ENCODE data around the gene NTHL1. TPM values are rescaled to one million over a fixed set of nuclear protein-coding genes. Genes with fewer than 3 reads are reported as not detected.

The NTHL1 gene
- total RNA-seq, 4 donors from 2014 or later, result 7.8 to 26.0 (median 10.0) TPM

GRCh38 chr16:2043667-2044451 is 3.8 kb downstream of the NTHL1 start:
- TF ChIP-seq, protein P1, sequence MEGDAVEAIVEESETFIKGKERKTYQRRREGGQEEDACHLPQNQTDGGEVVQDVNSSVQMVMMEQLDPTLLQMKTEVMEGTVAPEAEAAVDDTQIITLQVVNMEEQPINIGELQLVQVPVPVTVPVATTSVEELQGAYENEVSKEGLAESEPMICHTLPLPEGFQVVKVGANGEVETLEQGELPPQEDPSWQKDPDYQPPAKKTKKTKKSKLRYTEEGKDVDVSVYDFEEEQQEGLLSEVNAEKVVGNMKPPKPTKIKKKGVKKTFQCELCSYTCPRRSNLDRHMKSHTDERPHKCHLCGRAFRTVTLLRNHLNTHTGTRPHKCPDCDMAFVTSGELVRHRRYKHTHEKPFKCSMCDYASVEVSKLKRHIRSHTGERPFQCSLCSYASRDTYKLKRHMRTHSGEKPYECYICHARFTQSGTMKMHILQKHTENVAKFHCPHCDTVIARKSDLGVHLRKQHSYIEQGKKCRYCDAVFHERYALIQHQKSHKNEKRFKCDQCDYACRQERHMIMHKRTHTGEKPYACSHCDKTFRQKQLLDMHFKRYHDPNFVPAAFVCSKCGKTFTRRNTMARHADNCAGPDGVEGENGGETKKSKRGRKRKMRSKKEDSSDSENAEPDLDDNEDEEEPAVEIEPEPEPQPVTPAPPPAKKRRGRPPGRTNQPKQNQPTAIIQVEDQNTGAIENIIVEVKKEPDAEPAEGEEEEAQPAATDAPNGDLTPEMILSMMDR (IDR thresholded peaks at IDR 0.05), result no peak
- TF ChIP-seq POLR2A (IDR thresholded peaks at IDR 0.05), result no peak
- DNase-seq, result no peak
- Histone ChIP-seq H3K27me3 (no peaks in the 10 kb centered on the region), H3K27ac (peak overlapping the region; percentile 0 to 86 (median 46)), H3K4me3 (peak overlapping the region in 1 of 4 donors; percentile 26), H3K36me3 (peaks cover 0 to 14% (median 0%) of the 10 kb centered on the region in 3 donors), H3K4me1 (peaks cover 46 to 95% (median 65%) of the 10 kb centered on the region in 3 donors), H3K9me3 (no peaks in the 10 kb centered on the region)
- intact Hi-C loops (cut with DNase I), result no loop called here
- WGBS, 2 donors, result 69 to 78% methylated on average over 9 to 11 of the region's 26 CpGs

DNA sequence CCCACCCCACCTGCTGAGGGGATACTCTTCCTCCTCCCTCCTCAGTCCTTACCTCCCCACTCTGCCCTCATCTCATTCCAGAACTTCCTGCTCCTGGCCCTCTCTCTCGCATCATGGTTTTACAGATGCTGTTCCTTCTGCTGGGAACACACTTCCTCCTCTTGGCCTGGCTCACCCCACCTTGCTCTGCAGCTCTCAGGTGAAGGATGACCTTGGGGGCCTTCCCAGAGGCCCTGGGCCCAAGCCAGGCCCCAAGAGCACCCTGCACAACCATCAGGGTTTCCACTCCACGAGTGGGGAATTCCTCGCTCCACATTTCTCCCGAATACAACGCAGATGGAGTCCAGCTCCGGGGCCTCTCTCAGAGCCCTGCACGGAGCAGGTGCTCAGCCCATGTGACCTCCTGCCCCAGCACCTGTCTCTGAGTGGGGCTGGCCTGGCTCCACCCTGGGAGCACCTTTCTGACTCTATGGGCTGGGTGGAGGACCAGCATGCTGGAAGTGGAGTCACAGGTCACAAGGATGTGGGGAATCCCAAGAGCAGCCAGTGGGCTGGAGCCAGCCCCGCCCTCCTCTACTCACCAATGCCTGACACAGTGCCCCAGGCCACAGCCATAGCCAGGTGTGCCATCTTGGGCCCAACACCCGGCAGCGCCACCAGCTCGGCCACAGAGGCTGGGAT is 4.5 kb downstream of the NTHL1 start:
- Histone ChIP-seq H3K27ac (peak overlapping the region in 3 of 4 donors; percentile 72 to 86 (median 84)), H3K9me3 (no peaks in the 10 kb centered on the region), H3K27me3 (no peaks in the 10 kb centered on the region), H3K4me1 (peaks cover 42 to 95% (median 67%) of the 10 kb centered on the region in 3 donors), H3K4me3 (no peak overlapping the region), H3K36me3 (peaks cover 0 to 14% (median 0%) of the 10 kb centered on the region in 3 donors)
- 40 to 73% methylated on average over 3 to 6 of the region's 11 CpGs for WGBS, 2 donors
- TF ChIP-seq POLR2A (IDR thresholded peaks at IDR 0.05), result no peak
- TF ChIP-seq, protein P1 (IDR thresholded peaks at IDR 0.05), result no peak
- intact Hi-C loops (cut with DNase I), result no loop called here
- DNase-seq, result no peak

DNA sequence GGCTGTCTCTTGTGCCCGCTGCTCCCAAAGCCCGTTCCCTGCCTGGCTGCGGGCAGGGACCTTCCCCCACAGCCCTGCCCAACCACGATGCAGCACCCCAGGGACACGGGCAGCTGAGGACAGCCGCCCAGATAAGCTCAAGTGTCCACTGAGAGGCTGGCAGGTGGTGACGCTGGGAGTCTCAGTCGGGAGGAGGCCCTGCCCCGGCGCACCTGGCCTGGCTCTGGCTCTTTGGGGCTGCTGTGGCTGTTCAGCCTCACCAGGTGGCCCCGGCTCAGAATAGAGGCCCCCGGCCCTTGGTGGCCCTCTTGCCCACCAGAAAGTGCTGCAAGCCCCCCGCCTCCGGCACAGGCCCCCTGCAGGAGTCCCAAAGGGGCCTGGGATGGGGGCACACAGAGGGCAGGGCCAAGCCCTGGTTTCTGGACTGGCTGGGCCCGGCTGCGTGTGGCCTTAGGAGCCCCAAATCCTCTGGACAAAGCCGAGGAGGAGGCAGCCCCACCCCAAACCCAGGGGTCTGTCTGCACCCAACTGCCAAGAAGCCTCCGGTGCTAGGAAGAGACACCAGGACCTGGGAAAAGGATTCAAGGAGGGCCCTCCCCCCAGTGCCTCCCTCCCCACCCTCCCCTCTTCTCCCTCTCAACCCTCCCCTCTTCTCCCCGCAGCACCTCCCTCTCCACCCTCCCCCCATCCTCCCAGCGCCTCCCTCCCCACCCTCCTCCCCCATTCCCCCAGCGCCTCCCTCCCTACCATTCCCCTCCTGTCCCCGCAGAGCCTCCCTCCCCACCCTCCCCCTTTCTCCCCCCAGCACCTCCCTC is 5.3 kb downstream of the NTHL1 start:
- intact Hi-C loops (cut with DNase I), result no loop called here
- 80 to 90% methylated on average over 1 to 4 of the region's 22 CpGs for WGBS, 2 donors
- no peak for TF ChIP-seq POLR2A (IDR thresholded peaks at IDR 0.05)
- TF ChIP-seq, protein P1 (IDR thresholded peaks at IDR 0.05), result no peak
- Histone ChIP-seq H3K27ac (peak overlapping the region; percentile 40 to 86 (median 78)), H3K9me3 (no peaks in the 10 kb centered on the region), H3K27me3 (no peaks in the 10 kb centered on the region), H3K4me1 (peaks cover 40 to 100% (median 74%) of the 10 kb centered on the region in 3 donors), H3K36me3 (peaks cover 0 to 14% (median 0%) of the 10 kb centered on the region in 3 donors), H3K4me3 (no peak overlapping the region)
- DNase-seq, result no peak

- Histone ChIP-seq H3K9me3 (no peaks in the 10 kb centered on the region), H3K27me3 (no peaks in the 10 kb centered on the region), H3K4me3 (no peak overlapping the region), H3K36me3 (peaks cover 0 to 19% (median 0%) of the 10 kb centered on the region in 3 donors), H3K4me1 (peaks cover 41 to 100% (median 77%) of the 10 kb centered on the region in 3 donors), H3K27ac (peak overlapping the region; percentile 75 to 92 (median 85))
- DNase-seq, result no peak
- WGBS, 2 donors, result 75 to 85% methylated on average over 8 to 9 of the region's 20 CpGs
- no peak for TF ChIP-seq POLR2A (IDR thresholded peaks at IDR 0.05)
- TF ChIP-seq, protein P1 (IDR thresholded peaks at IDR 0.05), result no peak
- intact Hi-C loops (cut with DNase I), result no loop called here
Measured at GRCh38 chr16:2040787-2041522, 6.7 kb downstream of the NTHL1 start.
